IPS-NIHi11 (cell line): ENCODE results near the gene FBXL7.
"Not testable (repeated sequence)": the region's sequence is repeated elsewhere in the genome, so short reads cannot be mapped to it uniquely, and the experiment has no call there.

Source experiments
- DNase-seq: peaks from one replicate; pipeline ENCODE4 v3.0.0; 2012; ENCODE audit warnings: mixed read lengths, low spot score

FBXL7 gene

GRCh38 chr5:15819617-15820016 is 319.6 kb downstream of the FBXL7 start:
- no peak for DNase-seq

DNA sequence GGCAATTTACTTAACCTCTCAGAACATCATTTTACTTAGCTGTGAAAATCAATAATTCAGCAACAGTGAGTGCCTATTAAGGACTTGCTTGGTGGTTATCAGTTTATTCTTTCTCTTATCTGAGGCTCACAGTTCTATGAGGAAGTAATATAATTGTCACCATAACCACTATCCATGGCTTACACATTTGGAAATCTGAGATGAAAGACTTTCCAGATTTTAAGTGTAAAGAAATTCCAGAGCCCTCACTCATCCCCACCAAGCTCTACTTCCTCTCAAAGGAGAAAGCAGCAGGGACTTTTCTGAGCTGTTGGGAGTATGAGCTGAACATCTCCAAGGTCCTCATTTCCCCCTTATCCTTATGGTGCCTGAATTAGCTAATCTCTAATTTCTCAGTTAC is 321.5 kb downstream of the FBXL7 start:
- DNase-seq, result no peak

DNA sequence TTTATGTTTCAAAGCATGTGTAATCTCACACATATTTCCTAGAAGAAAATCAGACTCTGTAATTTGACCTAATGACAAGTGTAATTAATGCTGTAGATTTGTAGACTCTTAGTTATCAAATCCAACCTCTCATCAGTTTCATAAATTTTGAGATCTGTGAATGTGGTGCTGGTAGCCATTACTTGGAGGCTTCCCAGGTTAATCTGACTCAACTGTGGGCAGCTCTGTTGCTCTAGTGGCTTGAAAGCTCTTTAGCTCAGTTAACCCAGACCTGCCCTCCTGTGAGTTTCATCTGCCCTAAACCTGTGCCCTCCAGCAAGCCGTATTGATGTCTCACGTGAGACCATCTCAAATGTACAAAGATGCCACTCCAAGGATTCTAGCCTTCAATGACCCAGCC is 323.4 kb downstream of the FBXL7 start:
- DNase-seq, result no peak

- DNase-seq, result no peak
Measured at GRCh38 chr5:15827741-15828140, 327.8 kb downstream of the FBXL7 start.

GRCh38 chr5:15831408-15831807 is 331.4 kb downstream of the FBXL7 start:
- DNase-seq, result no peak

DNA sequence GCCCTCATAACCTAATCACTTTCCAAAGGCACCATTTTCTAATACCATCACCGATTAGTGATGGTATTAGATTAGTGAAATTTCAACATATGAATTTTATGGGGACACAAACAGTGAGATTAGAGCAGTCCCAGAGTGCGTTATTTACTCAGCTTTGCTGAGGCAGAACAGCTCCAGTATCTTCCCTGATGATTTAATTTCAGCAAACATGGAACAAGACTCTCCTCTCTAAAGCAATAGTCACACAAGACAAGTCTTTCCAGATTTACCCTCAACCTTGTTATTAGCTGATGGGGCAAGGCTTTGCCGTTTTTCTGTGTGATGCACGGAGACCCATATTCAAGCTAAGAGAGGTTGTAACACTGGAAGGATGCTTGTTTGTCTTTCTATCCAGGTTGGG is 333.4 kb downstream of the FBXL7 start:
- no peak for DNase-seq

DNA sequence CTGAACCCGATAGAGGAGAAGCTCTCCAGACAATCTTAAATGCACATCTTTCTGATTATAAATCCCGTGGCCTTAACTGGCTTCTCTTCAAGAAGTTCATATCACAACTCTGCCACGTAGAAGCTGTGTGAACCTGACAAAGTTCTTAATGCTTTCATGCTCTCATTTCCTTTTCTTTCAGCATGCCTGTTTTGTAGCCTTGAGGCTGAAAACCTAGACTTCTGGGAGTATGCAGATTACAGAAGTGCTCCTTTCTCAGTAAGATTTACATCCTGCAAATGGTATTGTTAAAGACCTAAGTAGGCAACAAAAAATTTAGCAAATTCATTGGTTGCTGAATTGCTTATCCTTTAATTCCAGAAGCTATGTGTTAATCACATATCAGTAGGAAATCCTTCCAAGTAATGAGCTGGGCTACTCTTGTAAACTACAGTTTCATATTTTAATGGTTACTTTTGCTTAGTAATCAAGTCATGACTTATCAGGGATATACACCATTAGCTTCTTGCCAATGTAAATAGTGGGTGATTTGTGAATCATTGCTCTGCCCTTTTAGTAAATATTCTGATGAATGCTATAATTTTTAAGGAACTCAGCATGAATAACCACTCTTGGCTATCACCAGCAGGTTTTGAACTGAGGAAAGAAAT is 334.7 kb downstream of the FBXL7 start:
- no peak for DNase-seq

DNA sequence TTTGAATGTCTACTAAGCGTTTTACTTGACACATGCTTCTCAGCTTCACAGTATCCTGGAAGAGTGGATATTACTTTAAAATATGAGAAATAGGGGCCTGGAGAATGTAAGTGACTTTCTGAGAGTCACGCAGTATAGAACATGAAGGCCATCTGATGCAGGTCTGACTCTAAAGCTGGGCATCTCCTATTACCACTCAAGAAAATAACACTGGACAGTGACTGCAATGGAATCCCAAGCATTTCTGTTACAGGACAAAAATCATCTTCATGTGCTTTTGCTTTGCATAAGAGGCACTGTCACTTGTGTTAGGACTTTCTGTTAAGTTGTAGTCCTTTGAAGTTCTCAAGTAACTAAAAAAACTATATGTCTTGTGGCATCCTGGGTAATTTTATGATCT is 335.5 kb downstream of the FBXL7 start:
- DNase-seq, result no peak

DNA sequence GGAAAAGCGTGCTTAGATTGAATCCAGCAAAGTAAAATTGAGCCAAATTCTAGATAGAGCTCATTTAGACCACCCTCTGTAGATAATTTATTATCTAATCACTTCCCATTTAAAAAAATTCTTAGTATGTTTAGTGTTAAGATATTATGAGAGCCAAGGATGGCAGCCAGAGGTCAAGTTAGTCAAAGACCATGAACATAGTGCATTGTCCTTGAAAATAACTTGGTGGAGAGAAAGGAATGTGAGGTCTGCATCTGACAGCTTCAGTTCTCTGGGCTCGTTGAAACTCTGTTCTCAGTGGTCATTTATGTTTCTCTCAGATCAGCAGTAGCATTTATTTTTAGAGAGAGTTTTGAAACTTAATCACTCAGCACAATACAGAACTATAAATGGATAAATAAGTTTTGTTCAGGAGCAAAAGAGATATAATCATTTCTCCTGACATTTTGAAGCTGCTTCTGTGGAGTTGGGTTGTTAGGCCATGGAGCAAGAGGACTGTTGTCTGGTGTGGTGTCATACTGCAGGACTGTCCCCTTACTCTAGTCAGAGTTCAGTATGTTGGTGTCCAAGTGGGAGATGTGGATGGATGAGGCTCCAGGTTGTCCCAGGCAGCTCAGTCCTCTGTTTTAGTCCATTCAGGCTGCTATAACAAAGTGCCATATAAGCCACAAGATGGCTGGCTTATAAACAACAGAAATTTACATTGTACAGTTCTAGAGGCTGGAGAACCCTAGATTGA is 337.7 kb downstream of the FBXL7 start:
- DNase-seq, result no peak

DNA sequence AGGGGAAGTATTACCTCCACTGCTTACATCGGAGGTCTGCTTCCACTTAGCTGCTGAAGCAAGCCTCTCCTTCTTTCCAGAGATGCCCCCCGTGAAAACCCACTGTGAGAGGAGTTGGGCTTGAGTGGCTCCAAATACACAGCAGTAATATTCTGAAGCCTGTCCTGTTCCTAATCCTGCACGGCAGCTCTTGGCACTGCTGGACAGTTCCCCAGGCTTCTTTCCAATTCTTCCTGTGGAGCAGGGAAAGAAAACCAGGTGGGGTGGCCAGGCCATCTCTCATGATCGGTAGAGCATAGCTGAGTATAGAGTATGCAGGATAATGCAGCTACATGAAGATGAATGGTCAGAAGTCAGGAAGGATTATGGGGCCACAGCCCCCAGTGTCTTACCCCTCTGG is 344.3 kb downstream of the FBXL7 start:
- DNase-seq, result no peak

- no peak for DNase-seq
Measured at GRCh38 chr5:15844871-15845270, 344.9 kb downstream of the FBXL7 start.

GRCh38 chr5:15850536-15850935 is 350.6 kb downstream of the FBXL7 start:
- DNase-seq, result no peak

GRCh38 chr5:15850939-15851341 is 351.0 kb downstream of the FBXL7 start:
- no peak for DNase-seq

GRCh38 chr5:15852217-15852616 is 352.2 kb downstream of the FBXL7 start:
- DNase-seq, result no peak

- DNase-seq, result no peak
Measured at GRCh38 chr5:15852949-15853348, 353.0 kb downstream of the FBXL7 start.

DNA sequence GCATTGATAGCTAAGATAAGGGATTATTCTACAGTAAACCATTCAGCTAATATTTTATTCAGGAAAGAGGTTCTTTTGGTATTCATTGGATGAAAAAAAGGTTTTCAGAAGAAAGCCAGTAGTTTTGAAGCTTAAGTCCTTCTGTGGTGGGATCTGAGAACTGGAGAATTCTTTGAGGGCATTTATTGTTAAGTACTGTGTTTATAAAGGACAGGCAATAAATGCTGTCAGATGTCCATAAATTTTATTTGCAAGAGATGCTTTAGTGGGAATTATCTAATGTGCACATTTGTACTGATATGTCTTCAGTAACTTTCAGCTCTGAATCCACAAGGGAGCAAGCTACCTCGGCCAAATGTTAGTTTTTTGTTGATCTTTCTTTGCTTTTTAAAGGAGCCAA is 358.3 kb downstream of the FBXL7 start:
- no peak for DNase-seq

GRCh38 chr5:15864536-15865215 is 364.7 kb downstream of the FBXL7 start:
- DNase-seq, result no peak

DNA sequence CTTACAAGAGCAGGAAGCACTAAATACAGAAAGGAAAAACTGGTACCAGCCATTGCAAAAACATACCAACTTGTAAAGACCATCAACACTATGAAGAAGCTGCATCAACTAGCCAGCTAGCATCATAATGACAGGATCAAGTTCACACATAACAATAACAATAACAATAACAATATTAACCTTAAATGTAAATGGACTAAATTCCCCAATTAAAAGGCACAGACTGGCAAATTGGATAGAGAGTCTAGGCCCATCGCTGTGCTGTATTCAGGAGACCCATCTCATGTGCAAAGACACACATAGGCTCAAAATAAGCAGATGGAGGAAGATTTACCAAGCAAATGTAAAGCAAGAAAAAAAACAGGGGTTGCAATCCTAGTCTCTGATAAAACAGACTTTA is 372.3 kb downstream of the FBXL7 start:
- DNase-seq, result not testable (repeated sequence)

DNA sequence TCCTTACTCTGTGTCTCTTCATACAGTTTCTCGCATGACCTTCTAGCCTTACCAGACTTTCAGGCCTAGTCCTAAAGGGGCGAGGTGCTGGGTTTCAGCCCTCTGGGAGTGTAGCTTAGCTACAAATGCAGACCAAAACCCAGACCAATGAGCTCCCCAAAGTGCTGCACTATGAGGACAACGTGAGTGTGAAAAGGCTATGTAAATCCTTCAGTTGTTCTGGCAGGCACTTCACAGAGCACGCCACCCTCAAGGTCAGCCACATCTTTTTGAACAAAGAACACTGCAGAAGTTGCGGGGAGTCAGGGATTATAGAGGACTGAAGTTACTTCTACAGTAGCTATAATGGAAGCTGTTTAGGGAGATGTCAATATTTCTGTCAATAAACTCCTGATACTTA is 377.9 kb downstream of the FBXL7 start:
- no peak for DNase-seq

- no peak for DNase-seq
Measured at GRCh38 chr5:15880201-15880600, 380.2 kb downstream of the FBXL7 start.

GRCh38 chr5:15885156-15885555 is 385.2 kb downstream of the FBXL7 start:
- no peak for DNase-seq

GRCh38 chr5:15886156-15886555 is 386.2 kb downstream of the FBXL7 start:
- DNase-seq, result no peak

GRCh38 chr5:15887093-15887492 is 387.1 kb downstream of the FBXL7 start:
- no peak for DNase-seq
